ENCODE data around the gene TLK1.
"Not testable (repeated sequence)": the region's sequence is repeated elsewhere in the genome, so short reads cannot be mapped to it uniquely, and the experiment has no call there.

- not testable (repeated sequence) for TF ChIP-seq MYBL2 (IDR thresholded peaks at IDR 0.05; ENCODE audit: low read depth); MYBL2 (CRISPR knock-in tag; IDR thresholded peaks at IDR 0.05; ENCODE audit: borderline replicate concordance); NFXL1 (CRISPR knock-in tag; IDR thresholded peaks at IDR 0.05); EZH2 (IDR thresholded peaks at IDR 0.05; ENCODE audit: borderline replicate concordance, low read depth, low read length); CTCF (IDR thresholded peaks at IDR 0.05 in 2 of 3, conservative IDR thresholded peaks at IDR 0.05 in 1 of 3; ENCODE audit: insufficient read depth in 2 of 3, low read depth in 1 of 3, low read length in 3 of 3); AFF4 (CRISPR knock-in tag; IDR thresholded peaks at IDR 0.05); MTF1 (CRISPR knock-in tag; IDR thresholded peaks at IDR 0.05; ENCODE audit: borderline replicate concordance)
Observed at GRCh38 chr2:171162522-171163197, 2.0 kb upstream of the TLK1 start.

Data from K562 (cell line).